WTC11 (cell line): ENCODE data around the gene NLRC4. TPM values are rescaled to one million over a fixed set of nuclear protein-coding genes. Genes with fewer than 3 reads are reported as not detected.

ENCODE experiments used
- ATAC-seq: fragments of 200-7000 bp; cut with Tn5 transposase; 2 replicates; pipeline ENCODE4 v1.10.0; 2021; ENCODE audit warnings: mild to moderate bottlenecking, moderate library complexity
- CTCF ChIA-PET: fragments of 300-600 bp; sonication (Branson Sonifier 250); formaldehyde crosslinking; loops from one replicate; lab custom pipeline; 2021; ENCODE audit warnings: antibody characterized with exemption; lab: Charles Lee
- POLR2A ChIA-PET: fragments of 350-600 bp; sonication (Branson Sonifier 250); formaldehyde crosslinking; loops from one replicate; lab custom pipeline; 2021; ENCODE audit warnings: antibody characterized with exemption; lab: Charles Lee
- DNase-seq: peaks from one replicate; pipeline ENCODE4 v3.0.0; 2021; ENCODE audit warnings: low spot score
- H3K27ac Mint-ChIP-seq: 2 replicates; pipeline ENCODE4 v1.8.0; 2021; ENCODE audit warnings: mixed read lengths
- H3K27me3 Mint-ChIP-seq: 2 replicates; pipeline ENCODE4 v1.8.0; 2021; ENCODE audit warnings: low read depth, mild to moderate bottlenecking, moderate library complexity, mixed read lengths
- H3K36me3 Mint-ChIP-seq: 2 replicates; pipeline ENCODE4 v1.8.0; 2021; ENCODE audit warnings: mixed read lengths
- H3K4me1 Mint-ChIP-seq: 2 replicates; pipeline ENCODE4 v1.8.0; 2022; ENCODE audit warnings: mixed read lengths
- H3K4me3 Mint-ChIP-seq: 2 replicates; pipeline ENCODE4 v1.8.0; 2021; ENCODE audit warnings: mild to moderate bottlenecking, moderate library complexity, mixed read lengths
- H3K9me3 Mint-ChIP-seq: 2 replicates; pipeline ENCODE4 v1.8.0; 2021; ENCODE audit warnings: mixed read lengths
- CREM ChIP-seq: sonication (generic); formaldehyde crosslinking; IDR thresholded peaks from 2 replicates; pipeline ENCODE4 v1.8.1; 2022; ENCODE audit warnings: mild to moderate bottlenecking, missing genetic modification reagents, moderate library complexity
- HMGA2 ChIP-seq: fragments of 250-450 bp; sonication (Bioruptor Pico); IDR thresholded peaks from 2 replicates; pipeline ENCODE4 v1.4.0; 2021; ENCODE audit warnings: mild to moderate bottlenecking, moderate library complexity
- JUN ChIP-seq: sonication (generic); formaldehyde crosslinking; IDR thresholded peaks from 2 replicates; pipeline ENCODE4 v1.8.0; 2023; ENCODE audit warnings: mild to moderate bottlenecking, missing genetic modification reagents
- KAT7 ChIP-seq: sonication (generic); formaldehyde crosslinking; IDR thresholded peaks from 2 replicates; pipeline ENCODE4 v1.8.1; 2023; ENCODE audit warnings: missing genetic modification reagents, mild to moderate bottlenecking, borderline replicate concordance
- NR3C1 ChIP-seq: sonication (generic); formaldehyde crosslinking; conservative IDR thresholded peaks from 2 replicates; pipeline ENCODE4 v1.8.1; 2023; ENCODE audit warnings: low read depth, mild to moderate bottlenecking, missing genetic modification reagents
- PRRX2 ChIP-seq: fragments of 250-450 bp; sonication (Bioruptor Pico); IDR thresholded peaks from 2 replicates; pipeline ENCODE4 v1.8.0; 2021; ENCODE audit warnings: mild to moderate bottlenecking
- RORB ChIP-seq: fragments of 250-450 bp; sonication (Bioruptor Pico); IDR thresholded peaks from 2 replicates; pipeline ENCODE4 v1.9.0; 2021; ENCODE audit warnings: mild to moderate bottlenecking
- TEAD4 ChIP-seq: sonication (generic); formaldehyde crosslinking; IDR thresholded peaks from 2 replicates; pipeline ENCODE4 v1.8.0; 2022; ENCODE audit warnings: mild to moderate bottlenecking, missing genetic modification reagents
- TP53 ChIP-seq: sonication (generic); formaldehyde crosslinking; IDR thresholded peaks from 2 replicates; pipeline ENCODE4 v1.8.1; 2023; ENCODE audit warnings: mild to moderate bottlenecking, missing genetic modification reagents
- ZNF121 ChIP-seq: sonication (generic); formaldehyde crosslinking; IDR thresholded peaks from 2 replicates; pipeline ENCODE4 v1.8.0; 2023; ENCODE audit warnings: missing genetic modification reagents
- total RNA-seq: library from RNA; stranded (reverse); gene quantifications from 3 replicates; pipeline ENCODE4 v1.2.3, GENCODE V29; 2021
- TF ChIP-seq, protein P1 (sequence below): sonication (generic); formaldehyde crosslinking; IDR thresholded peaks from 2 replicates; pipeline ENCODE4 v1.8.1; 2023; ENCODE audit warnings: mild to moderate bottlenecking, missing genetic modification reagents
- TF ChIP-seq, protein P2 (sequence below): sonication (generic); formaldehyde crosslinking; IDR thresholded peaks from 2 replicates; pipeline ENCODE4 v1.8.1; 2023; ENCODE audit warnings: mild to moderate bottlenecking, missing genetic modification reagents, borderline replicate concordance
- TF ChIP-seq, protein P3 (sequence below): sonication (generic); formaldehyde crosslinking; IDR thresholded peaks from 2 replicates; pipeline ENCODE4 v1.8.1; 2023; ENCODE audit warnings: mild to moderate bottlenecking, moderate library complexity, missing genetic modification reagents
- TF ChIP-seq, protein P4 (sequence below): sonication (generic); formaldehyde crosslinking; IDR thresholded peaks from 2 replicates; pipeline ENCODE4 v1.8.0; 2022; ENCODE audit warnings: mild to moderate bottlenecking, missing genetic modification reagents
- TF ChIP-seq, protein P5 (sequence below): sonication (generic); formaldehyde crosslinking; IDR thresholded peaks from 2 replicates; pipeline ENCODE4 v1.8.1; 2023; ENCODE audit warnings: mild to moderate bottlenecking, missing genetic modification reagents
- TF ChIP-seq, protein P6 (sequence below): sonication (generic); formaldehyde crosslinking; IDR thresholded peaks from 2 replicates; pipeline ENCODE4 v1.8.1; 2023; ENCODE audit warnings: mild to moderate bottlenecking, missing genetic modification reagents, moderate library complexity
- TF ChIP-seq, protein P7 (sequence below): sonication (generic); formaldehyde crosslinking; IDR thresholded peaks from 2 replicates; pipeline ENCODE4 v1.8.0; 2023; ENCODE audit warnings: missing genetic modification reagents, mild to moderate bottlenecking, borderline replicate concordance

NLRC4 gene
- total RNA-seq, 1 experiment from 2014 or later = not detected

DNA sequence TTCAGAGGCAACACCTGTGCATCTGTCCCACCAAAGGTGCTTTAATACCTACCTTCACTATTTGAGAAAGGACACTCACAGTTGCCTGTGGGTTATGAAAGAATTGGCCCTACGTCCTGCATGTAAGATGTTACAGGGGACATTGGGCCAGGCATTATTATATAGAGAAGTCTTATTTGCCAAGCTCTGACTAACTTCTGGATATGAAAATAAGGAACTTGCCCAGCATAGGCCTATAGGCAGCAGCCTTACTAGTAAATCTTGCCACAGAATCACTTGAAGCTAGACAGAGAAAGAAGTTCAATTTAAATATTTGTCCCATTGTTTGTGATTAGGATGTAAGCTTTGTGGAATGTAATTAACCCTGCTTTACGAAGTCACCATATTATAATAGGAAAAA lies 41.7 kb downstream of the NLRC4 start (continued):
- TF ChIP-seq, protein P1, sequence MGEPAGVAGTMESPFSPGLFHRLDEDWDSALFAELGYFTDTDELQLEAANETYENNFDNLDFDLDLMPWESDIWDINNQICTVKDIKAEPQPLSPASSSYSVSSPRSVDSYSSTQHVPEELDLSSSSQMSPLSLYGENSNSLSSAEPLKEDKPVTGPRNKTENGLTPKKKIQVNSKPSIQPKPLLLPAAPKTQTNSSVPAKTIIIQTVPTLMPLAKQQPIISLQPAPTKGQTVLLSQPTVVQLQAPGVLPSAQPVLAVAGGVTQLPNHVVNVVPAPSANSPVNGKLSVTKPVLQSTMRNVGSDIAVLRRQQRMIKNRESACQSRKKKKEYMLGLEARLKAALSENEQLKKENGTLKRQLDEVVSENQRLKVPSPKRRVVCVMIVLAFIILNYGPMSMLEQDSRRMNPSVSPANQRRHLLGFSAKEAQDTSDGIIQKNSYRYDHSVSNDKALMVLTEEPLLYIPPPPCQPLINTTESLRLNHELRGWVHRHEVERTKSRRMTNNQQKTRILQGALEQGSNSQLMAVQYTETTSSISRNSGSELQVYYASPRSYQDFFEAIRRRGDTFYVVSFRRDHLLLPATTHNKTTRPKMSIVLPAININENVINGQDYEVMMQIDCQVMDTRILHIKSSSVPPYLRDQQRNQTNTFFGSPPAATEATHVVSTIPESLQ = no peak

DNA sequence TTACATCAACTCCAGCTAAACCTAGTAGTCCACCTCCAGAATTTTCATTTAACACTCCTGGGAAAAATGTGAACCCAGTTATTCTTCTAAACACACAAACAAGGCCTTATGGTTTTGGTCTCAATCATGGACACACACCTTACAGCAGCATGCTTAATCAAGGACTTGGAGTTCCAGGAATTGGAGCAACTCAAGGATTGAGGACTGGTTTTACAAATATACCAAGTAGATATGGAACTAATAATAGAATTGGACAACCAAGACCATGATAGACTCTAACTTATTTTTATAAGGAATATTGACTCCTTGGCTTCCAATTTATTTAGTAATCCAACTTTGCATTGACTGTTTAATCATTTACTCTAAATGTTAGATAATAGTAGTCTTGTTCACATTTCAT lies 44.2 kb downstream of the NLRC4 start:
- Mint-ChIP-seq H3K4me1 (no peaks in the 10 kb centered on the region), H3K4me3 (no peak overlapping the region), H3K27ac (no peak overlapping the region), H3K9me3 (no peaks in the 10 kb centered on the region), H3K27me3 (no peaks in the 10 kb centered on the region), H3K36me3 (peaks cover 16% of the 10 kb centered on the region; the same call in 1 of the 2 replicates)
- TF ChIP-seq JUN (CRISPR knock-in tag) = no peak
- TF ChIP-seq, protein P2, sequence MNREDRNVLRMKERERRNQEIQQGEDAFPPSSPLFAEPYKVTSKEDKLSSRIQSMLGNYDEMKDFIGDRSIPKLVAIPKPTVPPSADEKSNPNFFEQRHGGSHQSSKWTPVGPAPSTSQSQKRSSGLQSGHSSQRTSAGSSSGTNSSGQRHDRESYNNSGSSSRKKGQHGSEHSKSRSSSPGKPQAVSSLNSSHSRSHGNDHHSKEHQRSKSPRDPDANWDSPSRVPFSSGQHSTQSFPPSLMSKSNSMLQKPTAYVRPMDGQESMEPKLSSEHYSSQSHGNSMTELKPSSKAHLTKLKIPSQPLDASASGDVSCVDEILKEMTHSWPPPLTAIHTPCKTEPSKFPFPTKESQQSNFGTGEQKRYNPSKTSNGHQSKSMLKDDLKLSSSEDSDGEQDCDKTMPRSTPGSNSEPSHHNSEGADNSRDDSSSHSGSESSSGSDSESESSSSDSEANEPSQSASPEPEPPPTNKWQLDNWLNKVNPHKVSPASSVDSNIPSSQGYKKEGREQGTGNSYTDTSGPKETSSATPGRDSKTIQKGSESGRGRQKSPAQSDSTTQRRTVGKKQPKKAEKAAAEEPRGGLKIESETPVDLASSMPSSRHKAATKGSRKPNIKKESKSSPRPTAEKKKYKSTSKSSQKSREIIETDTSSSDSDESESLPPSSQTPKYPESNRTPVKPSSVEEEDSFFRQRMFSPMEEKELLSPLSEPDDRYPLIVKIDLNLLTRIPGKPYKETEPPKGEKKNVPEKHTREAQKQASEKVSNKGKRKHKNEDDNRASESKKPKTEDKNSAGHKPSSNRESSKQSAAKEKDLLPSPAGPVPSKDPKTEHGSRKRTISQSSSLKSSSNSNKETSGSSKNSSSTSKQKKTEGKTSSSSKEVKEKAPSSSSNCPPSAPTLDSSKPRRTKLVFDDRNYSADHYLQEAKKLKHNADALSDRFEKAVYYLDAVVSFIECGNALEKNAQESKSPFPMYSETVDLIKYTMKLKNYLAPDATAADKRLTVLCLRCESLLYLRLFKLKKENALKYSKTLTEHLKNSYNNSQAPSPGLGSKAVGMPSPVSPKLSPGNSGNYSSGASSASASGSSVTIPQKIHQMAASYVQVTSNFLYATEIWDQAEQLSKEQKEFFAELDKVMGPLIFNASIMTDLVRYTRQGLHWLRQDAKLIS (CRISPR knock-in tag) = no peak
- no peak for TF ChIP-seq TEAD4 (CRISPR knock-in tag)
- TF ChIP-seq ZNF121 = no peak
- TF ChIP-seq, protein P3, sequence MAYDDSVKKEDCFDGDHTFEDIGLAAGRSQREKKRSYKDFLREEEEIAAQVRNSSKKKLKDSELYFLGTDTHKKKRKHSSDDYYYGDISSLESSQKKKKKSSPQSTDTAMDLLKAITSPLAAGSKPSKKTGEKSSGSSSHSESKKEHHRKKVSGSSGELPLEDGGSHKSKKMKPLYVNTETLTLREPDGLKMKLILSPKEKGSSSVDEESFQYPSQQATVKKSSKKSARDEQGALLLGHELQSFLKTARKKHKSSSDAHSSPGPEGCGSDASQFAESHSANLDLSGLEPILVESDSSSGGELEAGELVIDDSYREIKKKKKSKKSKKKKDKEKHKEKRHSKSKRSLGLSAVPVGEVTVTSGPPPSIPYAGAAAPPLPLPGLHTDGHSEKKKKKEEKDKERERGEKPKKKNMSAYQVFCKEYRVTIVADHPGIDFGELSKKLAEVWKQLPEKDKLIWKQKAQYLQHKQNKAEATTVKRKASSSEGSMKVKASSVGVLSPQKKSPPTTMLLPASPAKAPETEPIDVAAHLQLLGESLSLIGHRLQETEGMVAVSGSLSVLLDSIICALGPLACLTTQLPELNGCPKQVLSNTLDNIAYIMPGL (CRISPR knock-in tag) = no peak
- no peak for TF ChIP-seq PRRX2 (CRISPR knock-in tag)
- TF ChIP-seq KAT7 (CRISPR knock-in tag) = no peak
- TF ChIP-seq RORB (CRISPR knock-in tag) = no peak
- TF ChIP-seq CREM (CRISPR knock-in tag) = no peak
- no peak for TF ChIP-seq HMGA2
- TF ChIP-seq, protein P4, sequence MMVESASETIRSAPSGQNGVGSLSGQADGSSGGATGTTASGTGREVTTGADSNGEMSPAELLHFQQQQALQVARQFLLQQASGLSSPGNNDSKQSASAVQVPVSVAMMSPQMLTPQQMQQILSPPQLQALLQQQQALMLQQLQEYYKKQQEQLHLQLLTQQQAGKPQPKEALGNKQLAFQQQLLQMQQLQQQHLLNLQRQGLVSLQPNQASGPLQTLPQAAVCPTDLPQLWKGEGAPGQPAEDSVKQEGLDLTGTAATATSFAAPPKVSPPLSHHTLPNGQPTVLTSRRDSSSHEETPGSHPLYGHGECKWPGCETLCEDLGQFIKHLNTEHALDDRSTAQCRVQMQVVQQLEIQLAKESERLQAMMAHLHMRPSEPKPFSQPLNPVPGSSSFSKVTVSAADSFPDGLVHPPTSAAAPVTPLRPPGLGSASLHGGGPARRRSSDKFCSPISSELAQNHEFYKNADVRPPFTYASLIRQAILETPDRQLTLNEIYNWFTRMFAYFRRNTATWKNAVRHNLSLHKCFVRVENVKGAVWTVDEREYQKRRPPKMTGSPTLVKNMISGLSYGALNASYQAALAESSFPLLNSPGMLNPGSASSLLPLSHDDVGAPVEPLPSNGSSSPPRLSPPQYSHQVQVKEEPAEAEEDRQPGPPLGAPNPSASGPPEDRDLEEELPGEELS = no peak
- no peak for TF ChIP-seq NR3C1 (CRISPR knock-in tag)
- ATAC-seq = no peak
- POLR2A ChIA-PET = interaction anchor here (0.6 kb wide), 1 partner anchor 194 kb away, joined by 3 read pairs; no protein-coding TSS in a partner anchor
- CTCF ChIA-PET = no interaction called here
- DNase-seq = no peak

DNA sequence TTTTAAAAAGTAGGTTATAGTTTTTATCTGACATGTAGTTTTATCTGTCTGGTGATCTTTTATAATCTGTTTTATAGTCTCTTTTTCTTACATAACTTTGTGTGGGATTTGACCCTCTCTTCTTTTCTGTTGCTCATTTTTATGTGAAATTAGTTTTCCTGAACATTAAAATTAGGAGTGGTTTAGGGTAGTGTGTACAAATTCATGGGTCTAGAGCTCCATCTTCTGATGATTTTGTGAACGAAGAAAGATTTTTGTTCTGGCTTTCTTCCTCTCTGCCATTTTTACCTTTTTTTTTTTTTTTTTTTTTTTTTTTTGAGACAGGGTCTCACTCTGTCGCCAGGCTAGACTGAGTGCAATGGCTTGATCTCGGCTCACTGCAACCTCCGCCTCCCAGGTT lies 52.4 kb downstream of the NLRC4 start:
- Mint-ChIP-seq H3K9me3 (no peaks in the 10 kb centered on the region), H3K4me1 (no peaks in the 10 kb centered on the region), H3K27me3 (no peaks in the 10 kb centered on the region; the same call in 1 of the 2 replicates), H3K36me3 (peaks cover 8% of the 10 kb centered on the region; the same call in 1 of the 2 replicates), H3K27ac (no peak overlapping the region), H3K4me3 (no peak overlapping the region)
- CTCF ChIA-PET = interaction anchor here (0.6 to 0.8 kb wide), 10 partner anchors 10 to 1289 kb away, joined by 3 to 9 read pairs (median 4); no protein-coding TSS in a partner anchor
- no peak for DNase-seq
- ATAC-seq = no peak
- POLR2A ChIA-PET = interaction anchor here (0.7 kb wide), 1 partner anchor 23 kb away, joined by 5 read pairs; no protein-coding TSS in a partner anchor
- TF ChIP-seq, protein P5, sequence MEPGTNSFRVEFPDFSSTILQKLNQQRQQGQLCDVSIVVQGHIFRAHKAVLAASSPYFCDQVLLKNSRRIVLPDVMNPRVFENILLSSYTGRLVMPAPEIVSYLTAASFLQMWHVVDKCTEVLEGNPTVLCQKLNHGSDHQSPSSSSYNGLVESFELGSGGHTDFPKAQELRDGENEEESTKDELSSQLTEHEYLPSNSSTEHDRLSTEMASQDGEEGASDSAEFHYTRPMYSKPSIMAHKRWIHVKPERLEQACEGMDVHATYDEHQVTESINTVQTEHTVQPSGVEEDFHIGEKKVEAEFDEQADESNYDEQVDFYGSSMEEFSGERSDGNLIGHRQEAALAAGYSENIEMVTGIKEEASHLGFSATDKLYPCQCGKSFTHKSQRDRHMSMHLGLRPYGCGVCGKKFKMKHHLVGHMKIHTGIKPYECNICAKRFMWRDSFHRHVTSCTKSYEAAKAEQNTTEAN (CRISPR knock-in tag) = no peak
- no peak for TF ChIP-seq TP53
- TF ChIP-seq, protein P6, sequence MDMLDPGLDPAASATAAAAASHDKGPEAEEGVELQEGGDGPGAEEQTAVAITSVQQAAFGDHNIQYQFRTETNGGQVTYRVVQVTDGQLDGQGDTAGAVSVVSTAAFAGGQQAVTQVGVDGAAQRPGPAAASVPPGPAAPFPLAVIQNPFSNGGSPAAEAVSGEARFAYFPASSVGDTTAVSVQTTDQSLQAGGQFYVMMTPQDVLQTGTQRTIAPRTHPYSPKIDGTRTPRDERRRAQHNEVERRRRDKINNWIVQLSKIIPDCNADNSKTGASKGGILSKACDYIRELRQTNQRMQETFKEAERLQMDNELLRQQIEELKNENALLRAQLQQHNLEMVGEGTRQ (CRISPR knock-in tag) = no peak
- TF ChIP-seq, protein P7, sequence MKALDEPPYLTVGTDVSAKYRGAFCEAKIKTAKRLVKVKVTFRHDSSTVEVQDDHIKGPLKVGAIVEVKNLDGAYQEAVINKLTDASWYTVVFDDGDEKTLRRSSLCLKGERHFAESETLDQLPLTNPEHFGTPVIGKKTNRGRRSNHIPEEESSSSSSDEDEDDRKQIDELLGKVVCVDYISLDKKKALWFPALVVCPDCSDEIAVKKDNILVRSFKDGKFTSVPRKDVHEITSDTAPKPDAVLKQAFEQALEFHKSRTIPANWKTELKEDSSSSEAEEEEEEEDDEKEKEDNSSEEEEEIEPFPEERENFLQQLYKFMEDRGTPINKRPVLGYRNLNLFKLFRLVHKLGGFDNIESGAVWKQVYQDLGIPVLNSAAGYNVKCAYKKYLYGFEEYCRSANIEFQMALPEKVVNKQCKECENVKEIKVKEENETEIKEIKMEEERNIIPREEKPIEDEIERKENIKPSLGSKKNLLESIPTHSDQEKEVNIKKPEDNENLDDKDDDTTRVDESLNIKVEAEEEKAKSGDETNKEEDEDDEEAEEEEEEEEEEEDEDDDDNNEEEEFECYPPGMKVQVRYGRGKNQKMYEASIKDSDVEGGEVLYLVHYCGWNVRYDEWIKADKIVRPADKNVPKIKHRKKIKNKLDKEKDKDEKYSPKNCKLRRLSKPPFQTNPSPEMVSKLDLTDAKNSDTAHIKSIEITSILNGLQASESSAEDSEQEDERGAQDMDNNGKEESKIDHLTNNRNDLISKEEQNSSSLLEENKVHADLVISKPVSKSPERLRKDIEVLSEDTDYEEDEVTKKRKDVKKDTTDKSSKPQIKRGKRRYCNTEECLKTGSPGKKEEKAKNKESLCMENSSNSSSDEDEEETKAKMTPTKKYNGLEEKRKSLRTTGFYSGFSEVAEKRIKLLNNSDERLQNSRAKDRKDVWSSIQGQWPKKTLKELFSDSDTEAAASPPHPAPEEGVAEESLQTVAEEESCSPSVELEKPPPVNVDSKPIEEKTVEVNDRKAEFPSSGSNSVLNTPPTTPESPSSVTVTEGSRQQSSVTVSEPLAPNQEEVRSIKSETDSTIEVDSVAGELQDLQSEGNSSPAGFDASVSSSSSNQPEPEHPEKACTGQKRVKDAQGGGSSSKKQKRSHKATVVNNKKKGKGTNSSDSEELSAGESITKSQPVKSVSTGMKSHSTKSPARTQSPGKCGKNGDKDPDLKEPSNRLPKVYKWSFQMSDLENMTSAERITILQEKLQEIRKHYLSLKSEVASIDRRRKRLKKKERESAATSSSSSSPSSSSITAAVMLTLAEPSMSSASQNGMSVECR (CRISPR knock-in tag) = no peak
